Measurements from ENCODE around the gene ATP8A2.

The ATP8A2 gene

DNA sequence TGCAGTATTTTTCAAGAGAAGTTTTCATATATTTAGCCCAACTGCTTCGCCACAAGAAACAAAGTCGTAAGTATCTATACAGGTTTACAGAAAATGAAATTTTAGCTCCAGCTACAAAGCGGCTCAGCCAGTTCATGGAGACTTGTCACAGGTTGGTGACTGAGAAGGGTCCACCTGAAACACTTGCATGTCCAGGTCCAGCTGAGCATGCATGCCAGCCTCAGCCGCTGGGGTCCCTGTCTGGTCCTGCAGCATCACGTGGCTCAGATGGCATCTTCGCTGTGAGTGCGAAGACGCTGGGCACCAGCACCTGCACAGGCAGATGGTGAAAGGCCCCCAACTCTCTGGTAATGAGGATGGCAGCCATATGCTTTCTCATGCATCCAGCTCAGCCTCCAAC lies 616.2 kb downstream of the ATP8A2 start:
- TF ChIP-seq CTCF (IDR thresholded peaks at IDR 0.05; ENCODE audit: low read depth, low read length): no peak
- DNase-seq (ENCODE audit: extremely low read depth, low read depth): no peak

- TF ChIP-seq CTCF (IDR thresholded peaks at IDR 0.05; ENCODE audit: low read depth, low read length): no peak
- DNase-seq (ENCODE audit: extremely low read depth, low read depth): no peak
Observed at GRCh38 chr13:25988661-25989060, 616.9 kb downstream of the ATP8A2 start.

- no peak for DNase-seq (ENCODE audit: extremely low read depth, low read depth)
Observed at GRCh38 chr13:25990801-25991200, 619.0 kb downstream of the ATP8A2 start.

GRCh38 chr13:25992076-25992475 lies 620.3 kb downstream of the ATP8A2 start:
- no peak for DNase-seq (ENCODE audit: extremely low read depth, low read depth)
- no peak for TF ChIP-seq CTCF (IDR thresholded peaks at IDR 0.05; ENCODE audit: low read depth, low read length)

More at GRCh38 chr13:25990801-25991200, 619.0 kb downstream of the ATP8A2 start:
- no peak for TF ChIP-seq CTCF (IDR thresholded peaks at IDR 0.05; ENCODE audit: low read depth, low read length)

GRCh38 chr13:26007261-26008125 lies 635.7 kb downstream of the ATP8A2 start:
- no peak for TF ChIP-seq CTCF (IDR thresholded peaks at IDR 0.05; ENCODE audit: low read depth, low read length)
- DNase-seq (ENCODE audit: extremely low read depth, low read depth): no peak

DNA sequence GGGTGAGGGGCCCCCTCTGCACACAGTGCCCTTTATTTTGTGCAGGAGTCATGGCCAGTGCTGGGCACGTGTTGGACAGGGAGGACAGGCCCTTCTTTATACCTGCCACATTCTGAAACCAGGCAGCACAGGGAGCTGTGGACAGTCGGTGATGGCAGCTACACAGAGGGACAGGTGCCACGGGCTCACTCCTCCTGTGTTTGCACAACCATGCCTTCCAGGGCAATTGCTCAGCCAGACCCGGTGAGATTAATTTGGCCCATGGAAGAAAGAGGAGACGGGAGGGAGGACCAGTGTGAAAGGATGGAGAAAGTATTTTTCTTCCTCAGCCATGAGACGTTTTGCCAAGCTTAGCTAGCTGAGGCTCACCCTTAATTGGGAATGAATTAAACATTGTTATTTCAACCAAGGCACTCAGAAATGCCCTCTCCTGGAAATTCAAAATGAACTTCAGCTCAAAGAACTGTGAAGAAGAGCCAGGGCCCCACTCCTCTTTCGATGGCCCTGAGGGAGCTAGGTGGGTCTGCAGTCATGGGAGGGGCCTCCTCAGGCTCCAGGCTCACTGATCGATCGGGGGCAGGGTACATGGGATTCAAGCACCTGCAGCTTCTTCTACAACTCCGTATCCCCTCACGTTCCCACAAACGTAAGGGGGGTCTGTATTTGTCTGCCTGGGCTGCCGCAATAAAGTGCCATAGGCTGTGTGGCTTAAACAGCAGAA lies 638.9 kb downstream of the ATP8A2 start:
- no peak for DNase-seq (ENCODE audit: extremely low read depth, low read depth)
- no peak for TF ChIP-seq CTCF (IDR thresholded peaks at IDR 0.05; ENCODE audit: low read depth, low read length)

- DNase-seq (ENCODE audit: extremely low read depth, low read depth): no peak
- no peak for TF ChIP-seq CTCF (IDR thresholded peaks at IDR 0.05; ENCODE audit: low read depth, low read length)
Observed at GRCh38 chr13:26011208-26011573, 639.4 kb downstream of the ATP8A2 start.
